ENCODE results near the gene PGS1. TPM values are rescaled to one million over a fixed set of nuclear protein-coding genes. Genes with fewer than 3 reads are reported as not detected.

PGS1 gene
- total RNA-seq, 1 donor from 2014 or later, result 41.8 TPM

- DNase-seq (ENCODE audit: low spot score in 2 of 2), result no peak
- Histone ChIP-seq H3K27me3 (no peaks in the 10 kb centered on the region), H3K9me3 (no peaks in the 10 kb centered on the region), H3K4me1 (no peaks in the 10 kb centered on the region), H3K4me3 (no peak overlapping the region), H3K27ac (no peak overlapping the region), H3K36me3 (peaks cover 23 to 68% of the 10 kb centered on the region in 2 donors)
- TF ChIP-seq CTCF (IDR thresholded peaks at IDR 0.05), result no peak
- intact Hi-C loops (cut with DNase I), result no loop called here
Measured at GRCh38 chr17:78426293-78426879, 47.9 kb downstream of the PGS1 start.

- Histone ChIP-seq H3K36me3 (peaks cover 19 to 65% of the 10 kb centered on the region in 2 donors), H3K9me3 (no peaks in the 10 kb centered on the region), H3K4me1 (no peaks in the 10 kb centered on the region), H3K27ac (no peak overlapping the region), H3K4me3 (no peak overlapping the region), H3K27me3 (no peaks in the 10 kb centered on the region)
- intact Hi-C loops (cut with DNase I), result no loop called here
- no peak for TF ChIP-seq CTCF (IDR thresholded peaks at IDR 0.05)
- DNase-seq (ENCODE audit: low spot score in 2 of 2), result no peak
Measured at GRCh38 chr17:78427140-78427539, 48.7 kb downstream of the PGS1 start.

- peaks cover 19 to 57% of the 10 kb centered on the region in 2 donors for H3K36me3 ChIP-seq
Measured at GRCh38 chr17:78428025-78428575, 49.7 kb downstream of the PGS1 start.

GRCh38 chr17:78428836-78429617 is 50.6 kb downstream of the PGS1 start:
- no peak for TF ChIP-seq CTCF (IDR thresholded peaks at IDR 0.05)
- H3K9me3 ChIP-seq, result no peaks in the 10 kb centered on the region
- H3K27me3 ChIP-seq, result no peaks in the 10 kb centered on the region
- peaks cover 18 to 50% of the 10 kb centered on the region in 2 donors for H3K36me3 ChIP-seq
- H3K4me1 ChIP-seq, result no peaks in the 10 kb centered on the region
- DNase-seq (ENCODE audit: low spot score in 2 of 2), result no peak
- no peak overlapping the region for H3K27ac ChIP-seq
- intact Hi-C loops (cut with DNase I), result no loop called here
- no peak overlapping the region for H3K4me3 ChIP-seq

More at GRCh38 chr17:78428025-78428575, 49.7 kb downstream of the PGS1 start:
- Histone ChIP-seq H3K4me1 (no peaks in the 10 kb centered on the region), H3K27ac (no peak overlapping the region), H3K4me3 (no peak overlapping the region), H3K27me3 (no peaks in the 10 kb centered on the region), H3K9me3 (no peaks in the 10 kb centered on the region)
- no peak for DNase-seq (ENCODE audit: low spot score in 2 of 2)
- intact Hi-C loops (cut with DNase I), result no loop called here
- TF ChIP-seq CTCF (IDR thresholded peaks at IDR 0.05), result no peak

- no peak for DNase-seq (ENCODE audit: low spot score in 2 of 2)
- no peak overlapping the region for H3K4me3 ChIP-seq
- H3K4me1 ChIP-seq, result no peaks in the 10 kb centered on the region
- no peaks in the 10 kb centered on the region for H3K27me3 ChIP-seq
- peaks cover 12 to 44% of the 10 kb centered on the region in 2 donors for H3K36me3 ChIP-seq
- H3K27ac ChIP-seq, result no peak overlapping the region
- no peak for TF ChIP-seq CTCF (IDR thresholded peaks at IDR 0.05)
- intact Hi-C loops (cut with DNase I), result no loop called here
- H3K9me3 ChIP-seq, result no peaks in the 10 kb centered on the region
Measured at GRCh38 chr17:78429618-78429995, 51.2 kb downstream of the PGS1 start.

Data from ascending aorta (tissue), 2 donors.